Measurements from ENCODE around the gene PPP1R9B. TPM values are rescaled to one million over a fixed set of nuclear protein-coding genes. Genes with fewer than 3 reads are reported as not detected.
A peak's percentile ranks its signal among the peaks of the same experiment; 100 is the strongest.

Gene PPP1R9B
- total and polyA plus RNA-seq, 2 of the 8 experiments (the other 6 are each of a cell fraction or from before 2014, with no cell fraction given), result 5.2 to 13.1 TPM

GRCh38 chr17:50163843-50164696, 13.6 kb upstream of the PPP1R9B start:
- H2AK5ac ChIP-seq (ENCODE audit: low read depth, low read length), result no peak overlapping the region
- WGBS, 2 experiments (ENCODE audit: extremely low coverage in 1 of 2, insufficient coverage in 1 of 2, insufficient read length in 1 of 2, insufficient replicate concordance in 2 of 2, low coverage in 1 of 2, low lambda C conversion rate in 2 of 2, missing lambda C conversion rate in 1 of 2), result 90% methylated on average over 9 of the region's 11 CpGs; no CpG with 5 or more reads in 1 of the 2 experiments
- DNase-seq (ENCODE audit: low read depth in 1 of 2, low spot score in 2 of 2), result no peak
- H3K4me1 ChIP-seq (replicated peaks in 1 of 4; ENCODE audit: control insufficient read depth in 3 of 4, insufficient read depth in 4 of 4, low read length in 3 of 4), result peaks cover 0 to 14% (median 12%) of the 10 kb centered on the region in 4 experiments; a peak in 5 of 7 replicates
- H2AFZ ChIP-seq (ENCODE audit: low read length), result no peak overlapping the region
- H3K4ac ChIP-seq (replicated peaks; ENCODE audit: insufficient read length, low read depth, low read length), result no peak overlapping the region
- no peak overlapping the region for H3K9ac ChIP-seq (replicated peaks in 1 of 4; ENCODE audit: extremely low read depth in 1 of 4, low read depth in 3 of 4, low read length in 3 of 4)
- no peak overlapping the region for H4K5ac ChIP-seq (ENCODE audit: insufficient read length, low read depth, low read length)
- H4K20me1 ChIP-seq (replicated peaks in 1 of 2; ENCODE audit: control insufficient read depth in 1 of 2, insufficient read depth in 2 of 2, low read length in 2 of 2), result no peaks in the 10 kb centered on the region
- no peaks in the 10 kb centered on the region for H3K36me3 ChIP-seq (ENCODE audit: control insufficient read depth in 2 of 4, insufficient read depth in 4 of 4, low read length in 3 of 4)
- H3K14ac ChIP-seq (ENCODE audit: insufficient read length), result no peak overlapping the region
- H2BK12ac ChIP-seq (ENCODE audit: low read depth, low read length), result peak overlapping the region; percentile 87; the same call in 1 of the 2 replicates
- no peak overlapping the region for H3K4me3 ChIP-seq (ENCODE audit: extremely low read depth in 1 of 4, insufficient read depth in 2 of 4, low read depth in 3 of 4, low read length in 4 of 4)
- no peak overlapping the region for H2BK5ac ChIP-seq (ENCODE audit: low read depth, low read length)
- H3K56ac ChIP-seq (replicated peaks; ENCODE audit: insufficient read length, low read depth, low read length), result no peak overlapping the region
- no peaks in the 10 kb centered on the region for H3K79me2 ChIP-seq (ENCODE audit: control insufficient read depth in 1 of 2, insufficient read depth in 2 of 2, low read length in 2 of 2)
- CTCF ChIA-PET (ENCODE audit: partially characterized antibody), result interaction anchor here (0.6 to 17.0 kb wide), 13 partner anchors 9 to 166 kb away, joined by 3 to 299 read pairs (median 4); partner anchors contain the start of gene COL1A1
- FAIRE-seq, result no peak
- H3K23me2 ChIP-seq (ENCODE audit: low read depth, low read length), result peaks cover 12% of the 10 kb centered on the region
- H2BK120ac ChIP-seq (replicated peaks; ENCODE audit: low read depth, low read length), result no peak overlapping the region
- no peak for TF ChIP-seq HDAC6 (IDR thresholded peaks at IDR 0.05; ENCODE audit: low read depth, low read length)
- TF ChIP-seq CBX8 (IDR thresholded peaks at IDR 0.05; ENCODE audit: borderline replicate concordance, low read depth, low read length), result no peak
- H4K8ac ChIP-seq (ENCODE audit: extremely low read depth, insufficient read depth, low read length), result peak overlapping the region; percentile 71; the same call in 1 of the 2 replicates
- H2BK15ac ChIP-seq (ENCODE audit: low read length), result no peak overlapping the region; the same call in 1 of the 2 replicates
- H3K4me2 ChIP-seq (ENCODE audit: insufficient read depth in 1 of 2, low read depth in 2 of 2, low read length in 2 of 2), result no peak overlapping the region
- H3K9me3 ChIP-seq (ENCODE audit: insufficient read depth in 2 of 2, low read depth in 1 of 2, low read length in 1 of 2), result no peaks in the 10 kb centered on the region
- no peaks in the 10 kb centered on the region for H3K79me1 ChIP-seq (ENCODE audit: low read depth, low read length)
- no peak overlapping the region for H3K23ac ChIP-seq (ENCODE audit: insufficient read length)
- H3K27ac ChIP-seq (ENCODE audit: low read depth, low read length), result no peak overlapping the region
- no peak overlapping the region for H4K91ac ChIP-seq (replicated peaks; ENCODE audit: insufficient read length, low read length)
- peak overlapping the region; percentile 27; the same call in 1 of the 2 replicates for H2BK20ac ChIP-seq (ENCODE audit: low read length)
- POLR2A ChIA-PET (ENCODE audit: partially characterized antibody), result interaction anchor here (0.7 to 1.1 kb wide), 3 partner anchors 13 to 36 kb away, joined by 3 to 4 read pairs (median 3); no protein-coding TSS in a partner anchor
- no peak overlapping the region for H3K18ac ChIP-seq (ENCODE audit: extremely low read depth, low read length)
- H3K27me3 ChIP-seq (replicated peaks in 1 of 4; ENCODE audit: control insufficient read depth in 3 of 4, extremely low read depth in 1 of 4, insufficient read depth in 3 of 4, low read length in 3 of 4), result peaks cover 0 to 6% (median 0%) of the 10 kb centered on the region in 4 experiments; a peak in 2 of 7 replicates
